Naive thymus-derived CD4-positive, alpha-beta T cell (primary cell): ENCODE measurements around the gene PPP6R3. TPM values are rescaled to one million over a fixed set of nuclear protein-coding genes. Genes with fewer than 3 reads are reported as not detected.

Source experiments
- ATAC-seq: fragments of 150-1000 bp; cut with Tn5 transposase; 2 replicates; pipeline ENCODE4 v1.10.0; 2021; ENCODE audit warnings: mild to moderate bottlenecking, moderate library complexity
- CTCF ChIA-PET: fragments of 350-600 bp; sonication (Branson Sonifier 250); formaldehyde crosslinking; loops from one replicate; lab custom pipeline; 2021; ENCODE audit warnings: antibody characterized with exemption; lab: Charles Lee
- POLR2A ChIA-PET: fragments of 350-600 bp; sonication (Branson Sonifier 250); formaldehyde crosslinking; loops from one replicate; lab custom pipeline; 2021; ENCODE audit warnings: antibody characterized with exemption, inconsistent platforms; lab: Charles Lee
- DNase-seq, 9 donors: peaks; one replicate each; pipeline versions ENCODE4 v3.0.0 to v3.0.0-alpha.2; 2020 to 2022; ENCODE audit warnings: mixed read lengths in 1 of 9
- H3K27ac ChIP-seq: one replicate; pipeline ENCODE4 v1.7.0; 2013; ENCODE audit warnings: mild to moderate bottlenecking, low read depth, low read length, moderate library complexity
- H3K27me3 ChIP-seq, 2 donors: one replicate each; pipeline ENCODE4 v1.7.0; 2013; ENCODE audit warnings: low read length in 2 of 2, mild to moderate bottlenecking in 2 of 2, moderate library complexity in 2 of 2; ENCODE audit not compliant: control insufficient read depth in 2 of 2, insufficient read depth in 2 of 2
- H3K36me3 ChIP-seq, 3 experiments: 1 replicate in 2 of 3; 2 replicates in 1 of 3; pipeline ENCODE4 v1.7.0; 2013; ENCODE audit warnings: low read length in 3 of 3, mild to moderate bottlenecking in 3 of 3, moderate library complexity in 1 of 3; ENCODE audit not compliant: insufficient read depth in 3 of 3, control insufficient read depth in 2 of 3
- H3K4me1 ChIP-seq, 2 donors: one replicate each; pipeline ENCODE4 v1.7.0; 2013; ENCODE audit warnings: low read length in 2 of 2, mild to moderate bottlenecking in 2 of 2, moderate library complexity in 1 of 2; ENCODE audit not compliant: control insufficient read depth in 2 of 2, insufficient read depth in 2 of 2
- H3K4me3 ChIP-seq: 2 replicates; pipeline ENCODE4 v1.7.0; 2013; ENCODE audit warnings: mild to moderate bottlenecking, low read length
- H3K9me3 ChIP-seq, 3 experiments: 1 replicate in 2 of 3; 2 replicates in 1 of 3; pipeline ENCODE4 v1.7.0; 2013; ENCODE audit warnings: low read length in 3 of 3; ENCODE audit not compliant: control insufficient read depth in 2 of 3
- H3K27ac Mint-ChIP-seq, 9 donors: one replicate each; pipeline ENCODE4 v1.8.0; 2020 to 2022; ENCODE audit warnings: mixed read lengths in 9 of 9, mild to moderate bottlenecking in 8 of 9, moderate library complexity in 5 of 9, inconsistent platforms in 2 of 9
- H3K27me3 Mint-ChIP-seq, 5 donors: one replicate each; pipeline ENCODE4 v1.8.0; 2021 to 2022; ENCODE audit warnings: mixed read lengths in 5 of 5, mild to moderate bottlenecking in 1 of 5
- H3K36me3 Mint-ChIP-seq, 5 donors: one replicate each; pipeline ENCODE4 v1.8.0; 2020 to 2022; ENCODE audit warnings: mixed read lengths in 5 of 5, mild to moderate bottlenecking in 3 of 5, inconsistent platforms in 1 of 5
- H3K4me1 Mint-ChIP-seq, 7 donors: one replicate each; pipeline ENCODE4 v1.8.0; 2020 to 2022; ENCODE audit warnings: mixed read lengths in 7 of 7, mild to moderate bottlenecking in 3 of 7, inconsistent platforms in 1 of 7
- H3K4me3 Mint-ChIP-seq, 10 donors: one replicate each; pipeline ENCODE4 v1.8.0; 2020 to 2022; ENCODE audit warnings: mild to moderate bottlenecking in 10 of 10, mixed read lengths in 10 of 10, moderate library complexity in 6 of 10, inconsistent platforms in 2 of 10
- H3K9me3 Mint-ChIP-seq, 11 donors: one replicate each; pipeline ENCODE4 v1.8.0; 2020 to 2022; ENCODE audit warnings: mixed read lengths in 11 of 11, mild to moderate bottlenecking in 4 of 11, inconsistent platforms in 1 of 11, moderate library complexity in 1 of 11
- intact Hi-C, 2 donors: fragments of 100-400 bp; cut with micrococcal nuclease; formaldehyde crosslinking; loops; one replicate each; pipeline ENCODE4 v1.15.1; 2023
- polyA plus RNA-seq, 2 donors: library from polyadenylated mRNA; unstranded; fragments of 300-500 nt; fragmentation: Illumina TruSeq; gene quantifications; one replicate each; pipeline ENCODE4 v1.2.3, GENCODE V29; 2021
- total RNA-seq, 6 experiments: library from RNA in 5 of 6; stranded (reverse) in 5 of 6; gene quantifications; 1 replicate in 5 of 6; 2 replicates in 1 of 6; pipeline ENCODE4 v1.2.3 and lab custom pipeline; 2021 to 2026

Gene PPP6R3
- total and polyA plus RNA-seq, 7 experiments from 2014 or later = 43.5 to 159 (median 133) TPM

- ATAC-seq = no peak
- Mint-ChIP-seq H3K27me3 (no peaks in the 10 kb centered on the region), H3K9me3 (no peaks in the 10 kb centered on the region), H3K27ac (peak overlapping the region in 2 of 9 donors; percentile 45 to 54), H3K4me1 (peaks cover 48 to 98% (median 88%) of the 10 kb centered on the region in 7 donors), H3K36me3 (peaks cover 0 to 15% (median 0%) of the 10 kb centered on the region in 5 donors), H3K4me3 (peak overlapping the region in 9 of 10 donors; percentile 23 to 56 (median 41))
- Histone ChIP-seq H3K4me3 (no peak overlapping the region), H3K27me3 (no peaks in the 10 kb centered on the region), H3K27ac (no peak overlapping the region), H3K36me3 (no peaks in the 10 kb centered on the region), H3K4me1 (peaks cover 20 to 24% of the 10 kb centered on the region in 2 donors), H3K9me3 (no peaks in the 10 kb centered on the region)
- no peak for DNase-seq
- ChIA-PET POLR2A (no interaction called here), CTCF (no interaction called here)
- intact Hi-C loops = loop anchor here in 1 of 2 donors (2.0 kb wide), 1 partner anchor 15 kb away; no protein-coding TSS in a partner anchor
These were observed 37.2 kb downstream of the PPP6R3 start for GRCh38 chr11:68497761-68498160.

DNA sequence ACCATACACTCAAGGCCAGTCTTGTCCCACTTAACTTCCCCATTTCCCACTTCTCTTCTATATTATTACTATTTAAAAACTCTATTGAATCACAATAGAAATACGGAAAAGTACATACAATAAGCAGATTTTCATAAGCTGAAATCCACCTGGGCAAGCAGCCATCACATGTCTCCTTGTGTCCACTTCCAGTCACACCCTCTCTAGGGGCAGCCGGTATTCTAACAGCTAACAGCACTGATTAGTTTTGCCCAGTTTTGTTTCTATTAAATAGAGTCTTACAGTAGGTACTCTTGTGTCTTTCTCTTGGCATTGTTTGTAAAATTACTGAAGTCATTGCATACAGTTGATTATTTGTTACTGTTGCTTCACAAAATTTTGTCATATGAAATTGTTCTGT, 37.8 kb downstream of the PPP6R3 start:
- no peak overlapping the region for H3K27ac ChIP-seq
- Mint-ChIP-seq H3K36me3 (peaks cover 0 to 15% (median 0%) of the 10 kb centered on the region in 5 donors), H3K27ac (peak overlapping the region in 6 of 9 donors; percentile 18 to 72 (median 44)), H3K4me3 (peak overlapping the region in 7 of 10 donors; percentile 29 to 56 (median 42)), H3K9me3 (no peaks in the 10 kb centered on the region), H3K4me1 (peaks cover 47 to 97% (median 88%) of the 10 kb centered on the region in 7 donors), H3K27me3 (no peaks in the 10 kb centered on the region)
- DNase-seq (no peak), ATAC-seq (no peak)
- H3K9me3 ChIP-seq = no peaks in the 10 kb centered on the region
- H3K36me3 ChIP-seq = no peaks in the 10 kb centered on the region
- intact Hi-C loops = no loop called here
- no peaks in the 10 kb centered on the region for H3K27me3 ChIP-seq
- CTCF ChIA-PET = no interaction called here
- POLR2A ChIA-PET = no interaction called here
- H3K4me1 ChIP-seq = peaks cover 15 to 28% of the 10 kb centered on the region in 2 donors
- H3K4me3 ChIP-seq = no peak overlapping the region

- DNase-seq (no peak), ATAC-seq (no peak)
- Histone ChIP-seq H3K4me1 (peaks cover 14 to 36% of the 10 kb centered on the region in 2 donors), H3K27me3 (no peaks in the 10 kb centered on the region), H3K36me3 (no peaks in the 10 kb centered on the region), H3K27ac (no peak overlapping the region), H3K9me3 (no peaks in the 10 kb centered on the region), H3K4me3 (no peak overlapping the region)
- peaks cover 0 to 15% (median 1%) of the 10 kb centered on the region in 5 donors for H3K36me3 Mint-ChIP-seq
- POLR2A ChIA-PET = no interaction called here
- no peaks in the 10 kb centered on the region for H3K27me3 Mint-ChIP-seq
- intact Hi-C loops = no loop called here
- CTCF ChIA-PET = no interaction called here
- H3K27ac Mint-ChIP-seq = peak overlapping the region in 6 of 9 donors; percentile 4 to 72 (median 38)
- H3K9me3 Mint-ChIP-seq = no peaks in the 10 kb centered on the region
- peaks cover 55 to 98% (median 93%) of the 10 kb centered on the region in 7 donors for H3K4me1 Mint-ChIP-seq
- peak overlapping the region in 8 of 10 donors; percentile 29 to 60 (median 43) for H3K4me3 Mint-ChIP-seq
These were observed 38.6 kb downstream of the PPP6R3 start for GRCh38 chr11:68498903-68499883.

GRCh38 chr11:68500206-68500605, 39.7 kb downstream of the PPP6R3 start:
- DNase-seq (no peak), ATAC-seq (no peak)
- Histone ChIP-seq H3K27ac (no peak overlapping the region), H3K4me1 (peaks cover 6 to 43% of the 10 kb centered on the region in 2 donors), H3K4me3 (no peak overlapping the region), H3K27me3 (no peaks in the 10 kb centered on the region), H3K36me3 (no peaks in the 10 kb centered on the region), H3K9me3 (no peaks in the 10 kb centered on the region)
- no peaks in the 10 kb centered on the region for H3K27me3 Mint-ChIP-seq
- H3K4me1 Mint-ChIP-seq = peaks cover 57 to 98% (median 93%) of the 10 kb centered on the region in 7 donors
- POLR2A ChIA-PET = no interaction called here
- H3K9me3 Mint-ChIP-seq = no peaks in the 10 kb centered on the region
- H3K4me3 Mint-ChIP-seq = peak overlapping the region in 6 of 10 donors; percentile 11 to 53 (median 38)
- intact Hi-C loops = loop anchor here in 1 of 2 donors (10.0 kb wide), 1 partner anchor 65 kb away; no protein-coding TSS in a partner anchor
- H3K36me3 Mint-ChIP-seq = peaks cover 0 to 15% (median 1%) of the 10 kb centered on the region in 5 donors
- CTCF ChIA-PET = no interaction called here
- H3K27ac Mint-ChIP-seq = peak overlapping the region in 3 of 9 donors; percentile 18 to 24 (median 19)

DNA sequence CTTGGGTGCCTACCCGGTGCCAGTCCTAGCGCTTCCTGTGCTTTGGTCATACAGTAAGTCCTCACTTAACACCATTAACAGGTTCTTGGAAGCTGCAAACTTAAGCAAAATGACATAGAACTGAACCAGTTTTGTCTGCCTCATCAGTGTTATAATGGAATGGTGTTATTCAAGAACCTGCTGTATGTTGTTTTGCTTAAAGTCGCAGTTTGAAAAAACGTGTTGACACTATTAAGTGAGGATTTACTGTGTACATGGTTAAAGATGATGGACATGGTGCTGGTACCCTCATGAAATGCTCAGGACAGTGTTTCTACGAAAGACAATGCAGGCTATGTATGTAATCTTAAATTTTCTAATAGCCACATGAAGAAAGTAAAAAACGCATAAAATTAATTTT, 41.3 kb downstream of the PPP6R3 start:
- Mint-ChIP-seq H3K4me3 (peak overlapping the region in 2 of 10 donors; percentile 33 to 53), H3K27ac (peak overlapping the region in 2 of 9 donors; percentile 73)
- POLR2A ChIA-PET = interaction anchor here (0.7 kb wide), 1 partner anchor 26 kb away, joined by 3 read pairs; no protein-coding TSS in a partner anchor

DNA sequence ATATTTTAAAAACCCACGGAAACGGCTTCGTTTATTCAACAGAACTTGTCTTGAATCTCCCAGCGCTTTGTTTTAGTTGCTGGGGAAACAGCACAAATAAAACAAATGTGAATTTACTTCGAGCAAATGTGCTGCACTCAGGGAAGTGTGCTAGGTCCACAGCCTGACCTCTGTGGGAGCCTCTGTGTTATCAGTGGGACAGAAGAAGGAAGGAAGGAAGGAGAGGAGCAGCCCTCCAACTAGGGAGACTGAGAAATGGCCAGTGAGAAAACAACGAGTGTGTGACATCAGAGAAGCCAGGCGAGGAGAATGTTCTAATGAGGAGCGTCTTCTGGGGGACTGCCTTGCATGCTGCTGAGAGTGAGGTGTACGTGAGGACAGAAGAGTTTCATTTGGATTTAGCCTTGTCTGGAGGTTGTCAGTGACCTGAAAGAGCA, 42.7 kb downstream of the PPP6R3 start:
- no peak overlapping the region for H3K27ac ChIP-seq
- Mint-ChIP-seq H3K36me3 (peaks cover 0 to 21% (median 3%) of the 10 kb centered on the region in 5 donors), H3K27ac (peak overlapping the region in 7 of 9 donors; percentile 1 to 79 (median 34)), H3K4me1 (peaks cover 61 to 97% (median 94%) of the 10 kb centered on the region in 7 donors), H3K27me3 (no peaks in the 10 kb centered on the region), H3K9me3 (no peaks in the 10 kb centered on the region), H3K4me3 (peak overlapping the region in 7 of 10 donors; percentile 14 to 53 (median 33))
- H3K4me3 ChIP-seq = no peak overlapping the region
- DNase-seq (no peak), ATAC-seq (peak; percentile 40)
- intact Hi-C loops = loop anchor here in 1 of 2 donors (10.0 kb wide), 1 partner anchor 62 kb away; no protein-coding TSS in a partner anchor
- H3K4me1 ChIP-seq = peaks cover 6 to 47% of the 10 kb centered on the region in 2 donors
- no peaks in the 10 kb centered on the region for H3K27me3 ChIP-seq
- no peaks in the 10 kb centered on the region for H3K36me3 ChIP-seq
- H3K9me3 ChIP-seq = no peaks in the 10 kb centered on the region
- POLR2A ChIA-PET = interaction anchor here (0.7 kb wide), 1 partner anchor 12 kb away, joined by 3 read pairs; no protein-coding TSS in a partner anchor
- CTCF ChIA-PET = no interaction called here

More for the DNA sequence above, 41.3 kb downstream of the PPP6R3 start:
- ATAC-seq (no peak), DNase-seq (no peak)
- no peaks in the 10 kb centered on the region for H3K36me3 ChIP-seq
- H3K4me3 ChIP-seq = no peak overlapping the region
- peaks cover 6 to 49% of the 10 kb centered on the region in 2 donors for H3K4me1 ChIP-seq
- no peaks in the 10 kb centered on the region for H3K9me3 ChIP-seq
- intact Hi-C loops = loop anchor here in 1 of 2 donors (10.0 kb wide), 1 partner anchor 63 kb away; no protein-coding TSS in a partner anchor
- CTCF ChIA-PET = no interaction called here
- Mint-ChIP-seq H3K36me3 (peaks cover 0 to 12% (median 1%) of the 10 kb centered on the region in 5 donors), H3K4me1 (peaks cover 53 to 98% (median 94%) of the 10 kb centered on the region in 7 donors), H3K27me3 (no peaks in the 10 kb centered on the region), H3K9me3 (no peaks in the 10 kb centered on the region)
- H3K27ac ChIP-seq = no peak overlapping the region
- H3K27me3 ChIP-seq = no peaks in the 10 kb centered on the region
